Stimulated activated CD8-positive, alpha-beta memory T cell treated with anti-CD3 and anti-CD28 coated beads, Interleukin-2, amount 100 ng/mL, for 1 hour (primary cell): ENCODE measurements around the gene POLD1.
"Not testable (repeated sequence)": the region's sequence is repeated elsewhere in the genome, so short reads cannot be mapped to it uniquely, and the experiment has no call there.

Experiments used
- DNase-seq, 2 donors: peaks; one replicate each; pipeline ENCODE4 v3.0.0-alpha.2; 2020; ENCODE audit warnings: low read depth in 2 of 2

Gene POLD1

GRCh38 chr19:50390952-50391351 lies 6.8 kb downstream of the POLD1 start:
- not testable (repeated sequence) for DNase-seq

- DNase-seq, result no peak
Measured at GRCh38 chr19:50392759-50393158, 8.6 kb downstream of the POLD1 start.

GRCh38 chr19:50393589-50393988 lies 9.4 kb downstream of the POLD1 start:
- DNase-seq, result no peak

GRCh38 chr19:50394017-50394416 lies 9.9 kb downstream of the POLD1 start:
- no peak for DNase-seq

GRCh38 chr19:50398675-50399367 lies 14.7 kb downstream of the POLD1 start:
- DNase-seq, result no peak

GRCh38 chr19:50399368-50399745 lies 15.2 kb downstream of the POLD1 start:
- no peak for DNase-seq

- no peak for DNase-seq
Measured at GRCh38 chr19:50401605-50402450, 17.7 kb downstream of the POLD1 start.

GRCh38 chr19:50402544-50403301 lies 18.6 kb downstream of the POLD1 start:
- no peak for DNase-seq

- DNase-seq, result no peak
Measured at GRCh38 chr19:50406156-50406820, 22.1 kb downstream of the POLD1 start.

GRCh38 chr19:50406829-50407228 lies 22.7 kb downstream of the POLD1 start:
- DNase-seq, result no peak

GRCh38 chr19:50409347-50409746 lies 25.2 kb downstream of the POLD1 start:
- no peak for DNase-seq

GRCh38 chr19:50410109-50410508 lies 26.0 kb downstream of the POLD1 start:
- DNase-seq, result no peak

- DNase-seq, result no peak
Measured at GRCh38 chr19:50412419-50412818, 28.3 kb downstream of the POLD1 start.

- no peak for DNase-seq
Measured at GRCh38 chr19:50413096-50413495, 28.9 kb downstream of the POLD1 start.

GRCh38 chr19:50413531-50413930 lies 29.4 kb downstream of the POLD1 start:
- DNase-seq, result no peak

GRCh38 chr19:50414864-50415660 lies 30.9 kb downstream of the POLD1 start:
- peak; percentile 43 to 66 for DNase-seq

- DNase-seq, result no peak
Measured at GRCh38 chr19:50415661-50416033, 31.5 kb downstream of the POLD1 start.

GRCh38 chr19:50416034-50416977 lies 32.2 kb downstream of the POLD1 start:
- DNase-seq, result no peak

GRCh38 chr19:50417111-50418081 lies 33.2 kb downstream of the POLD1 start:
- DNase-seq, result no peak
